GM23338 (cell line): ENCODE measurements around the gene ARHGEF9. TPM values are rescaled to one million over a fixed set of nuclear protein-coding genes. Genes with fewer than 3 reads are reported as not detected.

ENCODE experiments used
- ATAC-seq: fragments of 200-7000 bp; cut with Tn5 transposase; 3 replicates; pipeline ENCODE4 v1.9.1; 2020
- DNase-seq: peaks from one replicate; pipeline ENCODE4 v3.0.0-alpha.2; 2015; ENCODE audit warnings: low spot score
- H2AFZ ChIP-seq: fragments of 200-600 bp; sonication (generic); 2 replicates; pipeline ENCODE4 v1.8.0; 2016; ENCODE audit warnings: antibody characterized with exemption, mild to moderate bottlenecking, moderate library complexity
- H3F3A ChIP-seq: fragments of 200-600 bp; sonication (generic); replicated peaks from 2 replicates; pipeline ENCODE4 v1.8.0; 2017; ENCODE audit warnings: antibody characterized with exemption, mixed run types, low read depth
- H3K27ac ChIP-seq: fragments of 200-600 bp; sonication (generic); 2 replicates; pipeline ENCODE4 v1.6.1; 2016; ENCODE audit warnings: low read depth
- H3K27me3 ChIP-seq: fragments of 200-600 bp; sonication (generic); 2 replicates; pipeline ENCODE4 v1.8.0; 2016; ENCODE audit warnings: mild to moderate bottlenecking, mixed run types, moderate library complexity; ENCODE audit not compliant: insufficient read depth
- H3K36me3 ChIP-seq: fragments of 200-600 bp; sonication (generic); 2 replicates; pipeline ENCODE4 v1.8.0; 2016; ENCODE audit warnings: mild to moderate bottlenecking; ENCODE audit not compliant: insufficient read depth
- H3K4me1 ChIP-seq: fragments of 200-600 bp; sonication (generic); 2 replicates; pipeline ENCODE4 v1.8.0; 2016; ENCODE audit warnings: mild to moderate bottlenecking, moderate library complexity; ENCODE audit not compliant: insufficient read depth
- H3K4me2 ChIP-seq: fragments of 200-600 bp; sonication (generic); 2 replicates; pipeline ENCODE4 v1.7.1; 2017; ENCODE audit warnings: mixed run types
- H3K4me3 ChIP-seq: fragments of 200-600 bp; sonication (generic); 2 replicates; pipeline ENCODE4 v1.6.1; 2016; ENCODE audit warnings: mixed run types
- H3K79me2 ChIP-seq: fragments of 200-600 bp; sonication (generic); replicated peaks from 2 replicates; pipeline ENCODE4 v1.8.0; 2017; ENCODE audit warnings: mild to moderate bottlenecking; ENCODE audit not compliant: insufficient read depth
- H3K9me2 ChIP-seq: fragments of 200-600 bp; sonication (generic); 2 replicates; pipeline ENCODE4 v1.8.0; 2017; ENCODE audit not compliant: insufficient read depth
- H4K20me1 ChIP-seq: fragments of 200-600 bp; sonication (generic); replicated peaks from 2 replicates; pipeline ENCODE4 v1.8.0; 2017; ENCODE audit warnings: mild to moderate bottlenecking; ENCODE audit not compliant: insufficient read depth
- H3K27ac Mint-ChIP-seq: 2 replicates; pipeline ENCODE4 v1.8.0; 2020; ENCODE audit warnings: inconsistent platforms, mild to moderate bottlenecking, moderate library complexity, mixed read lengths
- H3K27me3 Mint-ChIP-seq: 3 replicates; pipeline ENCODE4 v1.8.0; 2022; ENCODE audit warnings: low read depth, mild to moderate bottlenecking, moderate library complexity, mixed read lengths, inconsistent platforms; ENCODE audit not compliant: insufficient read depth, poor library complexity
- H3K36me3 Mint-ChIP-seq: 3 replicates; pipeline ENCODE4 v1.8.0; 2021; ENCODE audit warnings: low read depth, mild to moderate bottlenecking, inconsistent platforms, moderate library complexity, mixed read lengths
- H3K4me1 Mint-ChIP-seq: 3 replicates; pipeline ENCODE4 v1.8.0; 2020; ENCODE audit warnings: mild to moderate bottlenecking, inconsistent platforms, mixed read lengths
- H3K4me3 Mint-ChIP-seq: 3 replicates; pipeline ENCODE4 v1.8.0; 2021; ENCODE audit warnings: moderate library complexity, mild to moderate bottlenecking, inconsistent platforms, mixed read lengths
- H3K9me3 Mint-ChIP-seq: 3 replicates; pipeline ENCODE4 v1.8.0; 2020; ENCODE audit warnings: moderate library complexity, mild to moderate bottlenecking, inconsistent platforms, mixed read lengths
- CREB1 ChIP-seq: fragments of 250-450 bp; sonication (Bioruptor Pico); IDR thresholded peaks from 2 replicates; pipeline ENCODE4 v1.5.0; 2020; ENCODE audit warnings: low read depth, mild to moderate bottlenecking, moderate library complexity
- EZH2 ChIP-seq: fragments of 200-600 bp; sonication (generic); IDR thresholded peaks from one replicate; pipeline ENCODE4 v1.8.0; 2017; ENCODE audit warnings: antibody characterized with exemption, mild to moderate bottlenecking, low read depth; ENCODE audit not compliant: unreplicated experiment
- EZH2phosphoT487 ChIP-seq: fragments of 200-600 bp; sonication (generic); IDR thresholded peaks from one replicate; pipeline ENCODE4 v1.8.1; 2018; ENCODE audit warnings: antibody characterized with exemption; ENCODE audit not compliant: unreplicated experiment
- JUNB ChIP-seq: IDR thresholded peaks from one replicate; pipeline ENCODE4 v1.6.1; 2016; ENCODE audit warnings: antibody characterized with exemption; ENCODE audit not compliant: unreplicated experiment
- NANOG ChIP-seq: IDR thresholded peaks from 2 replicates; pipeline ENCODE4 v1.6.1; 2016; ENCODE audit warnings: antibody characterized with exemption, borderline replicate concordance
- REST ChIP-seq: IDR thresholded peaks from one replicate; pipeline ENCODE4 v1.6.1; 2018; ENCODE audit warnings: antibody characterized with exemption; ENCODE audit not compliant: unreplicated experiment
- STAT1 ChIP-seq: IDR thresholded peaks from one replicate; pipeline ENCODE4 v1.6.1; 2016; ENCODE audit warnings: antibody characterized with exemption; ENCODE audit not compliant: unreplicated experiment
- ZNF114 ChIP-seq: fragments of 250-450 bp; sonication (Bioruptor Pico); IDR thresholded peaks from 2 replicates; pipeline ENCODE4 v1.5.0; 2020; ENCODE audit warnings: mild to moderate bottlenecking, moderate library complexity
- ZNF331 ChIP-seq: fragments of 250-450 bp; sonication (Bioruptor Pico); IDR thresholded peaks from 2 replicates; pipeline ENCODE4 v1.5.0; 2020; ENCODE audit warnings: low read depth, mild to moderate bottlenecking, moderate library complexity
- polyA plus RNA-seq: library from polyadenylated mRNA; unstranded; fragments of >200 nt; fragmentation: Nextera tagmentation; extraction: Ambion mirVana; gene quantifications from 2 replicates; pipeline ENCODE4 v1.2.1, GENCODE V29; 2016
- total RNA-seq: library from RNA; depleted of rRNA; stranded (reverse); fragments of >200 nt; shearing (Covaris generic); gene quantifications from 2 replicates; pipeline ENCODE4 v1.2.3, GENCODE V29; 2014
- TF ChIP-seq, protein P1 (sequence below): fragments of 250-450 bp; sonication (Bioruptor Pico); IDR thresholded peaks from 2 replicates; pipeline ENCODE4 v1.5.0; 2020; ENCODE audit warnings: mild to moderate bottlenecking, moderate library complexity

Gene ARHGEF9
- total and polyA plus RNA-seq, 2 experiments from 2014 or later = 23.1 to 35.9 TPM

DNA sequence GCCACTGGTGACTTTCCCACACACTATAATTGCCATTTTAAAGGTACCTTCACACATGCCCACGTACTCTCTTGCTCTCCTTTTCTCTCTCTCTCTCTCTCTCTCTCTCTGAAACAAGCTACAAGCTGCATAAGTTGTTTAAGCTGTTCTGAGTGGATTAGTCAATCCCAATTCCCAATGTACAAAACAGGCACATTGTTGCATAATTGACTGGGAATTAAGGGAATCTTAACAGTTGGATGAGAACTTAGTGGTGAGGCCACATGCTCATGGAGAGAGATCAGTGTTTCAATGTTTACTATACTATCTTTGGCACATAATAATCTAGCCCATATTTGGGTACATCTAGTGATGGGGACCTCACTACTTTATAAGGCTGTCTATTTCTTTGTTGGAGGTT is 123.3 kb downstream of the ARHGEF9 start (continued):
- TF ChIP-seq, protein P1, sequence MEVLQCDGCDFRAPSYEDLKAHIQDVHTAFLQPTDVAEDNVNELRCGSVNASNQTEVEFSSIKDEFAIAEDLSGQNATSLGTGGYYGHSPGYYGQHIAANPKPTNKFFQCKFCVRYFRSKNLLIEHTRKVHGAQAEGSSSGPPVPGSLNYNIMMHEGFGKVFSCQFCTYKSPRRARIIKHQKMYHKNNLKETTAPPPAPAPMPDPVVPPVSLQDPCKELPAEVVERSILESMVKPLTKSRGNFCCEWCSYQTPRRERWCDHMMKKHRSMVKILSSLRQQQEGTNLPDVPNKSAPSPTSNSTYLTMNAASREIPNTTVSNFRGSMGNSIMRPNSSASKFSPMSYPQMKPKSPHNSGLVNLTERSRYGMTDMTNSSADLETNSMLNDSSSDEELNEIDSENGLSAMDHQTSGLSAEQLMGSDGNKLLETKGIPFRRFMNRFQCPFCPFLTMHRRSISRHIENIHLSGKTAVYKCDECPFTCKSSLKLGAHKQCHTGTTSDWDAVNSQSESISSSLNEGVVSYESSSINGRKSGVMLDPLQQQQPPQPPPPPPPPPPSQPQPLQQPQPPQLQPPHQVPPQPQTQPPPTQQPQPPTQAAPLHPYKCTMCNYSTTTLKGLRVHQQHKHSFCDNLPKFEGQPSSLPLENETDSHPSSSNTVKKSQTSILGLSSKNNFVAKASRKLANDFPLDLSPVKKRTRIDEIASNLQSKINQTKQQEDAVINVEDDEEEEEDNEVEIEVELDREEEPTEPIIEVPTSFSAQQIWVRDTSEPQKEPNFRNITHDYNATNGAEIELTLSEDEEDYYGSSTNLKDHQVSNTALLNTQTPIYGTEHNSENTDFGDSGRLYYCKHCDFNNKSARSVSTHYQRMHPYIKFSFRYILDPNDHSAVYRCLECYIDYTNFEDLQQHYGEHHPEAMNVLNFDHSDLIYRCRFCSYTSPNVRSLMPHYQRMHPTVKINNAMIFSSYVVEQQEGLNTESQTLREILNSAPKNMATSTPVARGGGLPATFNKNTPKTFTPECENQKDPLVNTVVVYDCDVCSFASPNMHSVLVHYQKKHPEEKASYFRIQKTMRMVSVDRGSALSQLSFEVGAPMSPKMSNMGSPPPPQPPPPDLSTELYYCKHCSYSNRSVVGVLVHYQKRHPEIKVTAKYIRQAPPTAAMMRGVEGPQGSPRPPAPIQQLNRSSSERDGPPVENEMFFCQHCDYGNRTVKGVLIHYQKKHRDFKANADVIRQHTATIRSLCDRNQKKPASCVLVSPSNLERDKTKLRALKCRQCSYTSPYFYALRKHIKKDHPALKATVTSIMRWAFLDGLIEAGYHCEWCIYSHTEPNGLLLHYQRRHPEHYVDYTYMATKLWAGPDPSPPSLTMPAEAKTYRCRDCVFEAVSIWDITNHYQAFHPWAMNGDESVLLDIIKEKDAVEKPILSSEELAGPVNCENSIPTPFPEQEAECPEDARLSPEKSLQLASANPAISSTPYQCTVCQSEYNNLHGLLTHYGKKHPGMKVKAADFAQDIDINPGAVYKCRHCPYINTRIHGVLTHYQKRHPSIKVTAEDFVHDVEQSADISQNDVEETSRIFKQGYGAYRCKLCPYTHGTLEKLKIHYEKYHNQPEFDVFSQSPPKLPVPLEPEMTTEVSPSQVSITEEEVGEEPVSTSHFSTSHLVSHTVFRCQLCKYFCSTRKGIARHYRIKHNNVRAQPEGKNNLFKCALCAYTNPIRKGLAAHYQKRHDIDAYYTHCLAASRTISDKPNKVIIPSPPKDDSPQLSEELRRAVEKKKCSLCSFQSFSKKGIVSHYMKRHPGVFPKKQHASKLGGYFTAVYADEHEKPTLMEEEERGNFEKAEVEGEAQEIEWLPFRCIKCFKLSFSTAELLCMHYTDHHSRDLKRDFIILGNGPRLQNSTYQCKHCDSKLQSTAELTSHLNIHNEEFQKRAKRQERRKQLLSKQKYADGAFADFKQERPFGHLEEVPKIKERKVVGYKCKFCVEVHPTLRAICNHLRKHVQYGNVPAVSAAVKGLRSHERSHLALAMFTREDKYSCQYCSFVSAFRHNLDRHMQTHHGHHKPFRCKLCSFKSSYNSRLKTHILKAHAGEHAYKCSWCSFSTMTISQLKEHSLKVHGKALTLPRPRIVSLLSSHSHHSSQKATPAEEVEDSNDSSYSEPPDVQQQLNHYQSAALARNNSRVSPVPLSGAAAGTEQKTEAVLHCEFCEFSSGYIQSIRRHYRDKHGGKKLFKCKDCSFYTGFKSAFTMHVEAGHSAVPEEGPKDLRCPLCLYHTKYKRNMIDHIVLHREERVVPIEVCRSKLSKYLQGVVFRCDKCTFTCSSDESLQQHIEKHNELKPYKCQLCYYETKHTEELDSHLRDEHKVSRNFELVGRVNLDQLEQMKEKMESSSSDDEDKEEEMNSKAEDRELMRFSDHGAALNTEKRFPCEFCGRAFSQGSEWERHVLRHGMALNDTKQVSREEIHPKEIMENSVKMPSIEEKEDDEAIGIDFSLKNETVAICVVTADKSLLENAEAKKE (CRISPR knock-in tag) = no peak
- no peak for TF ChIP-seq STAT1
- no peak for TF ChIP-seq NANOG

DNA sequence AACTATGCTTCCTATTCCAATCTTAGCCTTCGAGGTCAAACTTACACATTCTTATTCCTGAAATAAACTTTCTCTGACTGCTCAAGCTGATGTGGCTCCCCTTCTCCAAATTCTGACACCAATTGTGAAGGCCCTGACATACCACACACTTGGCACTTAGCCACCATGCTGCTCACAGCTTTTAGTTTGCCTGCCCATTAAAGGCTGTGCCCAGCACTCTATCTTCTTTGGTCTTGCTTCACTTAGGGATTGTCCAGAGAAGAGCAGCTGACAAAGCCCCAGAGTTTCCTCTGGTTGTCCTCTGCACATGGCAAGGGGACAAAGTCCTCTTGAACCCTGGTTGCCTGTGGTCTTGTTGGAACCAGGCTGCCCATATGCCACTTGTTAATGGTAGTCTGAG is 126.1 kb downstream of the ARHGEF9 start:
- Histone ChIP-seq H3K36me3 (no peaks in the 10 kb centered on the region), H3K4me3 (no peak overlapping the region), H4K20me1 (no peaks in the 10 kb centered on the region), H3K4me2 (no peak overlapping the region), H3K27me3 (no peaks in the 10 kb centered on the region), H3K79me2 (no peaks in the 10 kb centered on the region), H3F3A (no peaks in the 10 kb centered on the region), H2AFZ (no peak overlapping the region), H3K27ac (no peak overlapping the region), H3K4me1 (no peaks in the 10 kb centered on the region), H3K9me2 (no peaks in the 10 kb centered on the region)
- DNase-seq (no peak), ATAC-seq (no peak)
- H3K4me1 Mint-ChIP-seq = no peaks in the 10 kb centered on the region
- H3K9me3 Mint-ChIP-seq = no peaks in the 10 kb centered on the region
- no peak overlapping the region for H3K27ac Mint-ChIP-seq
- H3K4me3 Mint-ChIP-seq = no peak overlapping the region
- H3K27me3 Mint-ChIP-seq = peaks cover 3% of the 10 kb centered on the region
- peaks cover 17% of the 10 kb centered on the region for H3K36me3 Mint-ChIP-seq
- no peak for TF ChIP-seq REST
- TF ChIP-seq JUNB = no peak
- no peak for TF ChIP-seq EZH2
- TF ChIP-seq ZNF331 (CRISPR knock-in tag) = no peak
- no peak for TF ChIP-seq ZNF114 (CRISPR knock-in tag)
- no peak for TF ChIP-seq CREB1 (CRISPR knock-in tag)
- no peak for TF ChIP-seq NANOG
- TF ChIP-seq EZH2phosphoT487 = no peak
